ENCODE measurements around the gene NUDT4.
"Not testable (repeated sequence)": the region's sequence is repeated elsewhere in the genome, so short reads cannot be mapped to it uniquely, and the experiment has no call there.

NUDT4 gene

GRCh38 chr12:93425736-93426411 is 48.1 kb downstream of the NUDT4 start:
- in situ Hi-C loops (cut with MboI; ENCODE audit: low sequenced_read_pairs), result no loop called here

GRCh38 chr12:93426412-93426805 is 48.7 kb downstream of the NUDT4 start:
- in situ Hi-C loops (cut with MboI; ENCODE audit: low sequenced_read_pairs), result no loop called here

- in situ Hi-C loops (cut with MboI; ENCODE audit: low sequenced_read_pairs), result no loop called here
Observed at GRCh38 chr12:93427779-93428564, 50.2 kb downstream of the NUDT4 start.

- in situ Hi-C loops (cut with MboI; ENCODE audit: low sequenced_read_pairs), result no loop called here
Observed at GRCh38 chr12:93429448-93429847, 51.7 kb downstream of the NUDT4 start.

GRCh38 chr12:93429852-93430251 is 52.1 kb downstream of the NUDT4 start:
- in situ Hi-C loops (cut with MboI; ENCODE audit: low sequenced_read_pairs), result no loop called here

- in situ Hi-C loops (cut with MboI; ENCODE audit: low sequenced_read_pairs), result no loop called here
Observed at GRCh38 chr12:93430280-93430679, 52.6 kb downstream of the NUDT4 start.

GRCh38 chr12:93432031-93432430 is 54.3 kb downstream of the NUDT4 start:
- in situ Hi-C loops (cut with MboI; ENCODE audit: low sequenced_read_pairs), result not testable (repeated sequence)

- in situ Hi-C loops (cut with MboI; ENCODE audit: low sequenced_read_pairs), result no loop called here
Observed at GRCh38 chr12:93434256-93434865, 56.6 kb downstream of the NUDT4 start.

GRCh38 chr12:93438266-93439050 is 60.7 kb downstream of the NUDT4 start:
- in situ Hi-C loops (cut with MboI; ENCODE audit: low sequenced_read_pairs), result no loop called here

- in situ Hi-C loops (cut with MboI; ENCODE audit: low sequenced_read_pairs), result no loop called here
Observed at GRCh38 chr12:93440043-93440835, 62.5 kb downstream of the NUDT4 start.

- in situ Hi-C loops (cut with MboI; ENCODE audit: low sequenced_read_pairs), result no loop called here
Observed at GRCh38 chr12:93441081-93441616, 63.4 kb downstream of the NUDT4 start.

GRCh38 chr12:93441617-93442410 is 64.1 kb downstream of the NUDT4 start, which contains the start of gene UBE2N:
UBE2N (minus strand) TSS chr12:93441947; CDS start chr12:93441884, 63 bp downstream.
- in situ Hi-C loops (cut with MboI; ENCODE audit: low sequenced_read_pairs), result no loop called here

- in situ Hi-C loops (cut with MboI; ENCODE audit: low sequenced_read_pairs), result no loop called here
Observed at GRCh38 chr12:93442411-93443340, 65.0 kb downstream of the NUDT4 start.

- in situ Hi-C loops (cut with MboI; ENCODE audit: low sequenced_read_pairs), result no loop called here
Observed at GRCh38 chr12:93443576-93443975, 65.9 kb downstream of the NUDT4 start.

GRCh38 chr12:93447555-93448290 is 70.0 kb downstream of the NUDT4 start:
- in situ Hi-C loops (cut with MboI; ENCODE audit: low sequenced_read_pairs), result no loop called here

GRCh38 chr12:93448796-93449195 is 71.1 kb downstream of the NUDT4 start:
- in situ Hi-C loops (cut with MboI; ENCODE audit: low sequenced_read_pairs), result no loop called here

- in situ Hi-C loops (cut with MboI; ENCODE audit: low sequenced_read_pairs), result no loop called here
Observed at GRCh38 chr12:93449277-93449676, 71.6 kb downstream of the NUDT4 start.
